Measurements from ENCODE around the gene RTP1. TPM values are rescaled to one million over a fixed set of nuclear protein-coding genes. Genes with fewer than 3 reads are reported as not detected.

RTP1 gene
- total RNA-seq, 1 experiment from 2014 or later: not detected

DNA sequence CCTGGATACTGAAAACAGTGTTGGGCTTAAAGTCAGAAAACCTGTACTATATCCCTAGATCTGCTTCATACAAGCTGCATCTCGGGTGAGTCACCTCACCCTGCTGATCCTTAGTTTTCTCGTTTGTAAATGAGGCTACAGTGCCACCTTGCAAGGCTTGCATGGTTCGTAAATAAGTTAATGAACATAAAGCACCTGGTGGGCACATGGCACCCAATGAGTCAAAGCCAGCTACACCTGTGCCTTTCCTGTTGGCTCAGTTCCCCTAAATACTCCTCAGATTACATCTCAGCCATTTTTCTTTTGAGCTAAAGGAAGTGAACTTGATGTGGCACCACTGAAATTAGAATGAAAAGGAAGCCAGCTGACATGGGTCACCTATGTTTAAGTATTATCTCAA is 26.5 kb downstream of the RTP1 start:
- Histone ChIP-seq H3K4me1 (ENCODE audit: control insufficient read depth in 1 of 2, insufficient read depth in 2 of 2, low read length in 2 of 2) (peaks cover 0 to 6% of the 10 kb centered on the region in 2 experiments; a peak in 2 of 4 replicates), H3K9me3 (ENCODE audit: control insufficient read depth in 1 of 2, insufficient read depth in 1 of 2, low read depth in 1 of 2, low read length in 2 of 2) (no peaks in the 10 kb centered on the region), H2AFZ (ENCODE audit: low read depth, low read length, poor library complexity, severe bottlenecking) (no peak overlapping the region), H3K9me2 (ENCODE audit: insufficient read depth) (no peaks in the 10 kb centered on the region), H3K27me3 (ENCODE audit: insufficient read depth, low read length) (no peaks in the 10 kb centered on the region; the same call in 1 of the 2 replicates), H3K4me3 (replicated peaks in 1 of 2; ENCODE audit: low read depth in 1 of 2, low read length in 2 of 2) (no peak overlapping the region), H4K20me1 (ENCODE audit: insufficient read depth) (no peaks in the 10 kb centered on the region), H3K9ac (ENCODE audit: low read length) (no peak overlapping the region), H3K79me2 (ENCODE audit: insufficient read depth, low read length) (no peaks in the 10 kb centered on the region), H3K36me3 (ENCODE audit: control insufficient read depth in 1 of 2, insufficient read depth in 2 of 2, low read length in 2 of 2) (no peaks in the 10 kb centered on the region), H3K27ac (ENCODE audit: low read depth, low read length) (no peak overlapping the region), H3K4me2 (ENCODE audit: low read length) (no peak overlapping the region)
- ATAC-seq (no peak), DNase-seq (ENCODE audit: low read depth, low spot score) (no peak)
- BruUV-seq (replicated peaks): no TSS peak
- no peak for TF ChIP-seq YY1 (IDR thresholded peaks at IDR 0.05; ENCODE audit: extremely low read depth, insufficient replicate concordance, low read depth, low read length)
- TF ChIP-seq, protein P1, sequence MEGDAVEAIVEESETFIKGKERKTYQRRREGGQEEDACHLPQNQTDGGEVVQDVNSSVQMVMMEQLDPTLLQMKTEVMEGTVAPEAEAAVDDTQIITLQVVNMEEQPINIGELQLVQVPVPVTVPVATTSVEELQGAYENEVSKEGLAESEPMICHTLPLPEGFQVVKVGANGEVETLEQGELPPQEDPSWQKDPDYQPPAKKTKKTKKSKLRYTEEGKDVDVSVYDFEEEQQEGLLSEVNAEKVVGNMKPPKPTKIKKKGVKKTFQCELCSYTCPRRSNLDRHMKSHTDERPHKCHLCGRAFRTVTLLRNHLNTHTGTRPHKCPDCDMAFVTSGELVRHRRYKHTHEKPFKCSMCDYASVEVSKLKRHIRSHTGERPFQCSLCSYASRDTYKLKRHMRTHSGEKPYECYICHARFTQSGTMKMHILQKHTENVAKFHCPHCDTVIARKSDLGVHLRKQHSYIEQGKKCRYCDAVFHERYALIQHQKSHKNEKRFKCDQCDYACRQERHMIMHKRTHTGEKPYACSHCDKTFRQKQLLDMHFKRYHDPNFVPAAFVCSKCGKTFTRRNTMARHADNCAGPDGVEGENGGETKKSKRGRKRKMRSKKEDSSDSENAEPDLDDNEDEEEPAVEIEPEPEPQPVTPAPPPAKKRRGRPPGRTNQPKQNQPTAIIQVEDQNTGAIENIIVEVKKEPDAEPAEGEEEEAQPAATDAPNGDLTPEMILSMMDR (IDR thresholded peaks at IDR 0.05 in 2 of 3, conservative IDR thresholded peaks at IDR 0.05 in 1 of 3; ENCODE audit: borderline replicate concordance in 1 of 3, insufficient read depth in 1 of 3, low read depth in 2 of 3, low read length in 2 of 3): no peak
- TF ChIP-seq, protein P2, sequence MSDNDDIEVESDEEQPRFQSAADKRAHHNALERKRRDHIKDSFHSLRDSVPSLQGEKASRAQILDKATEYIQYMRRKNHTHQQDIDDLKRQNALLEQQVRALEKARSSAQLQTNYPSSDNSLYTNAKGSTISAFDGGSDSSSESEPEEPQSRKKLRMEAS (IDR thresholded peaks at IDR 0.05): peak; percentile 48; the same call in 1 of the 2 replicates
- ChIA-PET RAD21 (ENCODE audit: low non-redundant PET in 1 of 2, low total read pairs in 2 of 2, uncharacterized antibody in 2 of 2, unreplicated experiment in 2 of 2) (no interaction called here), CTCF (interaction anchor here (1.2 to 2.8 kb wide), 4 partner anchors 95 to 491 kb away, joined by 3 to 15 read pairs (median 5); no protein-coding TSS in a partner anchor), POLR2A (no interaction called here)
- intact Hi-C loops (cut with micrococcal nuclease): no loop called here

DNA sequence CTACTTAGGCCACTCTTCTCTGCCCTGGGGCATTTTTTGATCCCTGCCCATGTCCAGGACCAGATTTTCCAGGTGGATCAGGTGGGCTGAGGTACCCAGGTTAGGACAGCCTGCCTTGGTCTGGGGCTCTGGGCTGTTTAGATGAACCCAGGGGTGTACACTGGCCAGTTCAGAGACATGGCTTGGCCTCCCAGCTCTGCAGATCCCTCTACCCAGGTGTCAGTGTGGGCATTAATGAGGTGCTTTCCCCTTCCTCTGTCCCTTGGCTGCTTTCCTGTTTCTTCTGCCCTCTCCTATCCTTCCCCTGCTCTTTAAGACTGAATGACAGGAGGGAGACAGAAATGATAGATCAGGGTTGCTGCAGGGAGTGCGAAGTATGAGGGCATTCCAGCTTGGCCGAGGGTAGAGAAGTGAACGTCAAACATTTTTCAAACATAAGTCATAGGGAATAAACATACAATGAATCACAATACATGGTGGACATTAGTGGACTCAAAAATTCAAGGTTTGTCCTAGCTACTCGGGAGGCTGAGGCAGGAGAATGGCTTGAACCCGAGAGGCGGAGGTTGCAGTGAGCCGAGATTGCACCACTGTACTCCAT is 30.5 kb downstream of the RTP1 start:
- peaks cover 23% of the 10 kb centered on the region; the same call in 1 of the 2 replicates for H3K27me3 ChIP-seq (ENCODE audit: insufficient read depth, low read length)
- no peak for DNase-seq (ENCODE audit: low read depth, low spot score)
- H3K4me3 ChIP-seq (replicated peaks in 1 of 2; ENCODE audit: low read depth in 1 of 2, low read length in 2 of 2): no peak overlapping the region
- no peaks in the 10 kb centered on the region for H3K9me2 ChIP-seq (ENCODE audit: insufficient read depth)
- H3K79me2 ChIP-seq (ENCODE audit: insufficient read depth, low read length): no peaks in the 10 kb centered on the region
- H4K20me1 ChIP-seq (ENCODE audit: insufficient read depth): no peaks in the 10 kb centered on the region
- POLR2A ChIA-PET: no interaction called here
- no peak overlapping the region for H3K9ac ChIP-seq (ENCODE audit: low read length)
- H3K4me2 ChIP-seq (ENCODE audit: low read length): 0 out of 2 replicates have a peak overlapping the region, but pooled peaks have one; percentile 14
- no peaks in the 10 kb centered on the region for H3K36me3 ChIP-seq (ENCODE audit: control insufficient read depth in 1 of 2, insufficient read depth in 2 of 2, low read length in 2 of 2)
- TF ChIP-seq CBX3 (IDR thresholded peaks at IDR 0.05; ENCODE audit: low read depth) (no peak), TCF7L2 (IDR thresholded peaks at IDR 0.05; ENCODE audit: borderline replicate concordance, extremely low read depth, insufficient read depth, insufficient read length) (no peak), JUND (IDR thresholded peaks at IDR 0.05) (no peak), ZNF274 (IDR thresholded peaks at IDR 0.05; ENCODE audit: low read depth, low read length) (no peak), EZH2phosphoT487 (IDR thresholded peaks at IDR 0.05; ENCODE audit: borderline replicate concordance) (no peak), SRF (IDR thresholded peaks at IDR 0.05; ENCODE audit: low read depth) (no peak), EZH2 (IDR thresholded peaks at IDR 0.05) (no peak)
- TF ChIP-seq, protein P3, sequence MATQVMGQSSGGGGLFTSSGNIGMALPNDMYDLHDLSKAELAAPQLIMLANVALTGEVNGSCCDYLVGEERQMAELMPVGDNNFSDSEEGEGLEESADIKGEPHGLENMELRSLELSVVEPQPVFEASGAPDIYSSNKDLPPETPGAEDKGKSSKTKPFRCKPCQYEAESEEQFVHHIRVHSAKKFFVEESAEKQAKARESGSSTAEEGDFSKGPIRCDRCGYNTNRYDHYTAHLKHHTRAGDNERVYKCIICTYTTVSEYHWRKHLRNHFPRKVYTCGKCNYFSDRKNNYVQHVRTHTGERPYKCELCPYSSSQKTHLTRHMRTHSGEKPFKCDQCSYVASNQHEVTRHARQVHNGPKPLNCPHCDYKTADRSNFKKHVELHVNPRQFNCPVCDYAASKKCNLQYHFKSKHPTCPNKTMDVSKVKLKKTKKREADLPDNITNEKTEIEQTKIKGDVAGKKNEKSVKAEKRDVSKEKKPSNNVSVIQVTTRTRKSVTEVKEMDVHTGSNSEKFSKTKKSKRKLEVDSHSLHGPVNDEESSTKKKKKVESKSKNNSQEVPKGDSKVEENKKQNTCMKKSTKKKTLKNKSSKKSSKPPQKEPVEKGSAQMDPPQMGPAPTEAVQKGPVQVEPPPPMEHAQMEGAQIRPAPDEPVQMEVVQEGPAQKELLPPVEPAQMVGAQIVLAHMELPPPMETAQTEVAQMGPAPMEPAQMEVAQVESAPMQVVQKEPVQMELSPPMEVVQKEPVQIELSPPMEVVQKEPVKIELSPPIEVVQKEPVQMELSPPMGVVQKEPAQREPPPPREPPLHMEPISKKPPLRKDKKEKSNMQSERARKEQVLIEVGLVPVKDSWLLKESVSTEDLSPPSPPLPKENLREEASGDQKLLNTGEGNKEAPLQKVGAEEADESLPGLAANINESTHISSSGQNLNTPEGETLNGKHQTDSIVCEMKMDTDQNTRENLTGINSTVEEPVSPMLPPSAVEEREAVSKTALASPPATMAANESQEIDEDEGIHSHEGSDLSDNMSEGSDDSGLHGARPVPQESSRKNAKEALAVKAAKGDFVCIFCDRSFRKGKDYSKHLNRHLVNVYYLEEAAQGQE (IDR thresholded peaks at IDR 0.05; ENCODE audit: low read depth): no peak
- BruUV-seq (replicated peaks): no TSS peak
- CTCF ChIA-PET: no interaction called here
- H2AFZ ChIP-seq (ENCODE audit: low read depth, low read length, poor library complexity, severe bottlenecking): no peak overlapping the region
- intact Hi-C loops (cut with micrococcal nuclease): no loop called here
- H3K9me3 ChIP-seq (ENCODE audit: control insufficient read depth in 1 of 2, insufficient read depth in 1 of 2, low read depth in 1 of 2, low read length in 2 of 2): no peaks in the 10 kb centered on the region
- no peak overlapping the region for H3K27ac ChIP-seq (ENCODE audit: low read depth, low read length)
- RAD21 ChIA-PET (ENCODE audit: low non-redundant PET in 1 of 2, low total read pairs in 2 of 2, uncharacterized antibody in 2 of 2, unreplicated experiment in 2 of 2): no interaction called here
- peaks cover 0 to 6% of the 10 kb centered on the region in 2 experiments; a peak in 2 of 4 replicates for H3K4me1 ChIP-seq (ENCODE audit: control insufficient read depth in 1 of 2, insufficient read depth in 2 of 2, low read length in 2 of 2)
- no peak; the same call in 1 of the 2 replicates for ATAC-seq
